HG03064 (cell line): ENCODE measurements around the gene CD58.

Experiments
- ATAC-seq: cut with Tn5 transposase; IDR thresholded peaks from one replicate; pipeline ENCODE4 v1.9.1; 2021; ENCODE audit warnings: low read depth; ENCODE audit not compliant: unreplicated experiment

CD58 gene

DNA sequence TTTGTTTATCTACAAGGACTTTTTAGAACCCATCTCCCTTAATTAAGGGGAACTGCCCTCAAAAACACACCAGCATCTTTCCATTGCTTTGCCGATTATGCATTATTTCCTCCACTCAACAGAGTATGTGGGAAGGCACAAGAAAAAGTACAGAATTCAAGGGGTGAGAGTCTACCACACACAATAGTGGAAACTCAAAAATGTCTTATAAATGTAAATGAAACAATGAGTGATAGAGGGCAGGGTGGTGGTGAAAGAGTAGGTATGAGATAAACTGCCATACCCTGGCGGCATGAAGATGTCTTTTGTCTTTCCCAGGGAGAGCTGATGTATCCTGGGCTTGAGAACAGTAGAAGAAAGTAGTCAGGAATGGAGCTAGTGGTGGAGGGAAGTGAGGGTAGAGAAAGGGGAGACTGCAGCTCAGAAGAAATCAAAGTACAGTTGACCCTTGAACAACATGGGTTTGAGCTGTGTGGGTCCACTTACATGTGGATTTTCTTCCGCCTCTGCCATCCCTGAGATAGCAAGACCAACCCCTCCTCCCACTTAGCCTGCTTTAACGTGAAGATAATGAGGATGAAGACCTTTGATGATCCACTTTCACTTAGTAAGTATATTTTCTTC, 24.4 kb downstream of the CD58 start:
- ATAC-seq: no peak

DNA sequence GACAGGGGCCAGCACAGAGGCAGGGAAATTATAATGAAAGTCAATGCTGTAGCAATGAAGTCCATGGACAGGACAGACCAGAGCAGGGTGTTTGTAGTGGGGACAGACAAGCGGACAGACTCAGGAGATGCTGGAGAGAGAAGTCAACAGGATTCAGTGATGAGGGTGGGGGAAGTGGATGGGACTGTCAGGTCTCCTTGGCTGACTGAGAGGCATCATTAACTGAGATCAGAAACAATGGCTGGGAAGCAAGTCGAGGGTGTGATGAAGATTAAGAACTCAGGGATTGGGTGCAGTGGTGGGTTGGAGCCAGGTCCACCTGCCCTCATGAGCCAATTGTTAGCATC, 25.5 kb downstream of the CD58 start:
- ATAC-seq: no peak

DNA sequence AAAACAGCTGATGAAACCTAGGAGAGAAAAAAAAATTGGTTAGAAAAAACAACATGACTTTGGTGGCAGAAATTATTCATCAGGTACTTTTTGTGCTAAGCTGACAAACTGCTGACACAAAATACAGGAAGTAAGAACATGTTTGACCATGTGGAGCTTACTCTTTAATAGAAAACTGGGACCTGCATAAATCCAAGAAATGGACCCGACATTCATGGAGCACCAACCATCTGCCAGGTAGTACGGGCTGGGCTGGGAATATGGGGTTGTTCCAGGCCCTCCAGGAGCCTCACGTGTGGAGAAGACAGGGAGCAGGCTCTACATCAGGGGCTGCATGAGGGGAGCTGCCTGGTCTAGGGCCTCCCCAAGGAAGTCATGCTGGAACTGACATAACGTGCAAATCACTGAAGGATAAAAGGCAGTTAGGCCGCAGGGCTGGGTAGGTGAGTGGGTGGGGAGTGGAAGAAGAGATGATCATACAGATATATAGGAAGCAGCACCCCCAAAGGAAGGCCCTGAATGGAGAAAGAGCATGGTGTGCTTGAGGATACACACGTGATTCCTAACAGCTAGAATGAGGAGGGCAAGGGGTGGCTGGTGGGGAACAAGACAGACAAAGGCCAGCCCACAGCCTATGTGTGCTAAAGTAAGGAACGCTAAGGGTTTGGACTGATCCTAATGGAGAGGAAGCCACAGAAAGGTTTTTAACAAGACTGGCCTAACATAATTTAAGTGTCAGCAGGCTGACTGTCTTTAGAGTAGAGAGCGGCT, 26.1 kb downstream of the CD58 start:
- peak; percentile 34 for ATAC-seq

DNA sequence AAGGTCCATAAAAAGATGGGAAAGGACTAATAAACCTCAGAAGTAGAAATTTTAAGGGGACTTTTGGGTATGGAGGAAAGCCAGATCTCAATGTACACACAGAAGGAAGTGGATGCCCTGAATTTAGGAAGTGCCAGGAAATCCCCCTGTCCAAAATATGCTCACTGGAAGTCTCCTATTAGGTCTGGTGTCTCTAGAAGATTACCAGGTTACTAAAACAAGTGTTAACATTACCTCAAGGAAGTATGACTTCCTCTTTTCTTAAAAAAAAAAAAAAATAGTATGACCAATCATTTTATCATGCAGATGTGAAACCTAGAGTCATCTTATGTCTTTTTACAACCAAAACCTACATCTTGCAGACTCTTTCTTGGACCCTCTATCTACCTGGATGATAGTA, 30.7 kb downstream of the CD58 start:
- no peak for ATAC-seq

DNA sequence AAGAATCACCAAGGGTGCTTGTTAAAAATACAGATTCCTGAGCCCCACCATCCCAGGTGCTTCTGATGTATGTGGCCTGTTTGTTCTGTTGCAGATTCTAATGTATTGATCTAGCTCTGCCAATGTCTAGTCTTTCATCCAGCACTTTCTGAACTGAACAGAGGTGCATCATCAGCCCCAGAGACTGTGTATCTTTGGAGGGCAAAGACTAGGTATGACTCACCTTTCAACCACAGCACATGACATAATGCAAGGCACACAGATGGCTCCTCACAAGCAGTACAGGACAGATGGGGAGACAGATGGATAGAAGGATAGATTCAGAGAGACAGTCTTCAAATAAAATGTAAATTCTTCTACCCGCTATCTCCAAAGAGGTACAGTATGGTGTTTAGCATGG, 32.3 kb downstream of the CD58 start:
- ATAC-seq: peak; percentile 74

DNA sequence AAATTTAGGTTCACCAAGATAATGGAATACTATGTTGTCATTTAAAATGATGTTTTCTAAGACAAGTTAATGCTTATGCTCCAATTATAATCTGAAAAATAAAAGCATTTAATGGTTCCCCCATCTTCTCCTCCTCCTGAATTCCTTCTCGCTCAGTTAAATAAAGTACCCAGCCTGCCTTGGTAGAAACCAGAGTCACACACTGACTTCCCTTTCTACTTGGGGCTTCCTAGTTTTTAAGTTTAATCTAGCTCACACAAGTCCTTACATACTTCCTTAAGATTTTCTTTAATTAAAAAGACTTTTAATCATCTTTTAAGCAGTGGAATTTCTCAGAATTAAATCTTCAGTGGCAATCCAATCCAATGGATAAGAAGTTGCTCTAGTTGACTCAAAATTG, 32.9 kb downstream of the CD58 start:
- ATAC-seq: no peak

DNA sequence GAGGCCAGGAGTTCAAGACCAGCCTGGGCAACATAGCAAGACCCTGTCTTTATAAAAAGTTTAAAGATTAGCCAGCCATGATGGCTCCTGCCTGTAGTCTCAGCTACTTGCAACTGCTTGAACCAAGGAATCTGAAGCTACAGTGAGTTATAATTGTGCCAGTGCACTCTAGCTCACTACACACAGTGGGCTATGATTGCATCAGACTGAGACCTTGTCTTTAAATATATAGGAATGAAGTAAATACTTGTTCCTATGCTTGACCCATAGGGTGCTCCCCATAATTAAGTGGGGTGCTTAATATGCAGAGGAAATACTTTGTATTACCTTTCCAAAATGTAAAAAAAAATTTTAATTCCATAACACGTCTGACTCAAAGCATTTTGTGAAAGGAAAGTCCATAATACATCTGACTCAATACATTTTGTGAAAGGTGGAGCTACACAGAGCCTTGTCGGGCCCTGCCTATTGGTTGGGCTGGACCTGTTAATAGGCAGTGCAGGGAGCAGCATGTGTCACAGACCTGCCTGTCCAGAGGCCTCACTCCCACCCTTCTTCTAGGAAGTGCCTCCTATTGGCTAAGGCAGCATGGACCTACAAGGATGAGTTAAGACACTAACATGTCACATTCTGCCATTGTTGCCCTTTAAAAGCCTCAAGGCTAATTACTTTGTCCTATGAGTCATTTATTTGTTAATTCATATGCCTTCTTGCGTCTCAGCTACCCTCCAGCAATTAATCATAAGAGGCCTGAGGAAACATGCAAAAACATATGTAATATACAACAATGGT, 33.6 kb downstream of the CD58 start:
- ATAC-seq: no peak

DNA sequence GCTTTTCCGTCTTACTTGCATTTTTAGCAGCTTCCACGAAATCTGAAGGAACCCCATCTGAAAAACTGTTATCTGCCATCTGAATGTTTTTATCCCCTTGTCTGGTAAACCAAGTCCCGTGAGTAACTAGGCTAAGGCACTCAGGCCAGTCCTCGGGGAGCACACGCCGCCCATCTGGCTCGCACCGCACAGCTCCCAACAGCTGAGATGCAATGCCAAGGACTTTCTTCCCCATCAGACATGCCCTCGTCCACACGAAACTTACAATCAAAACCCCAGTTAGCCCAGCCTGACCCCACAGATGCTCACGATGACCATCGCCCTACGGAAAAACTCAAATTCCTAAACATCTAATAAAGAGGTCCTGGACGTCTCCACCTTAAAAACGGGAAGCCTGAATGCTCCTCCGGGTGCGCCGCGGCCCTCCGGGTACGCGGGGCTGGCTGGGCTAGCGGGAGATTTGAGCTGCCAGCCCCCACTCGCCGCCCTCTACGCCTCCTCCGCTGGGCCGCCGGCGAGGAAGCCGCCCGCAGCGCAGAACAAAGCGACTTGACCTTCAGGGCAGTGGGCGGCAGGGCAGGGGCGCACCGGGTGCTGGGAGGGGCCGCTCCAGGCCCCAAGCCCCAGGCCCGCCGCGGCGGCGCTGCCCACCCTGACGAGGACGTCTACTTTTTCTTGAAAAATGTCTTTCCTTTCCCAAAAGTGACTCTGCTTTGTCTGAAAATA, 36.6 kb downstream of the CD58 start:
- ATAC-seq: no peak

DNA sequence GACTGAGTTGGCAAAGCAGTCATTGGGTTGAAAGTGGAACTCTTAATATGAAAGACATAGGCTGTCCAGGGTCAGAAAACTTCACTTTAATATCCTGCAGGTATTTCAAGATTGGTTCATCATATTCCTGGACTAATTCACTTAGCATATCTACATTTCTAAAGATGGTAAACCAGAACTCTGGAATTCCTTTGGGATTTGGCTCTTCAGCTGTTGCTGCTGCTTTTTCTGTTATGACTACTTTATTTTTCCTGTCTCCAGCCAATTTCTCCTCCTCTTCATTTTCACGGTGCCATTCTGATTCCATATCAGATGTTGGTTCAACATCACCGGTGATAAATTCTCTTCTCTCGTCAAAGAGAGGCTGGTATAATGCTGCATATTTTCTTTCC, 37.4 kb downstream of the CD58 start:
- ATAC-seq: no peak

DNA sequence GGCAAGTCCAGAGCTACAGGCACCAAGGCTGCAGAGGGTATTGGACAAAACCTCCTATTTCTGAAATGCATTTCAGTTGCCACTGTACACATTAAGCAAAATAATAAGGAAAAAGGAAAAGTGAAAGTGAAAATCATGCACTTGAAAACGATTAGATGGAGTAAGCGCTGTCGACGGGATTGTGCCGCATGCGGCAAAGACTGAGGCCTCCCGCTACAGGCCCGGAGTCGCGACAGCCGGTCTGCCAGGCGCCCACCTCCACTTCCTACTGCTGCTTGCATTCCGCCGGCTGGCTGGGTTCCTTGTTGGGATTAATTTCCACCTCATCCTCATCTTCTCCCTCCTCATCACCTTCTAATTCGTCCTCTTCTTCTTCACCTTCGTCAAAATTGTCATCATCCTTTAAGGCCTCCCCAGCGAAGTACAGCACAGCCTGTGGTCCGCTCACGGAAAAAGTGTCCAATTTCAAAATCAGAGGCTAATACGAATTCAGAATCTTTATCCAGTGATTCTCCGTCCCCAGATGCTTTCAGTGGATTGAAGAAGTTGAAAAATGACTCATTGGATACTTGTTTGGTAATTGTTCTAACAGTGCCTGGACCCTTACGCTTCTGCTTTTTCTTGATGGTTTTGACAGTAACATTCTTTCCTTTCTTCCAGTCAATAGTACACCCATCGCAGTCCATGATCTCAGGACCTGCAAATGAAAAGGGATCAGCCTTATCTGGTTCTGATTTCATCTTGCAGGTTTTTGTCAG, 38.0 kb downstream of the CD58 start:
- no peak for ATAC-seq

DNA sequence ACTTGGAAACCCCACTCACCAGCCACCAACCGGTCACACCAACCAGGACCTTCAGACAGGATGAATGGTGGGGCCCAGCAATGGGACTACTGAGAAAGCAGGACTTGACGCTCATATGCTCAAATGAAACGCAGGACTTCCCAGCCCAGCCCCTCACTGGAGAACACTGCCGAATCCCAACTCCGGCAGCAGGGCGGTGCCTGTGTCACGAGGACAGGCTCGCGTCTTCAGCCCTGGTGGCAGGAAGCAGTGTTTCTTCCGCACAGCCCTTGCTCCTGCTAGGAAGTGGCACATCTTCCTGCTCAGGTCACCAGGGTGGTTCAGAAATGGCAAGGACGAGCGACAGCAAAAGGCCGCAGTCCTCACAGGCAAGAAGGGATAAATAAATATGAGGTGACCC, 38.9 kb downstream of the CD58 start:
- ATAC-seq: no peak

DNA sequence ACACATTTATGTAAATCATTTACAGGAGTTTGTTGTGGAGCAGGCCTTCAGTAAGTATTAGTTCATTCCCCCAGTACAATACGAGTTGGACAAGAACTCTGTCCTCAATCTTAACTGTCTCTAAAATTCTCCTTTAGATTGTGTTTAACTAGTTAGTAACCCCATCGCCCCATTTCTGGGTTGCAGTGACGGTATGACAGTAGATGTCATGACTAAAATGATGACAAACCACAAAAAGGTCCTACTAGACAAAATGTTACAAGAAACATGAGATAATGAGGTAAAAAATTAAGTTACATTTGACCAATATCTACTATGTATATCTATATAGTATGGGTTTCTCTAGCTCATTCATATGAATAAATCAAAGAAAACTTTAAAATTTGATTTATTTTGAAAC, 41.1 kb downstream of the CD58 start:
- ATAC-seq: no peak

DNA sequence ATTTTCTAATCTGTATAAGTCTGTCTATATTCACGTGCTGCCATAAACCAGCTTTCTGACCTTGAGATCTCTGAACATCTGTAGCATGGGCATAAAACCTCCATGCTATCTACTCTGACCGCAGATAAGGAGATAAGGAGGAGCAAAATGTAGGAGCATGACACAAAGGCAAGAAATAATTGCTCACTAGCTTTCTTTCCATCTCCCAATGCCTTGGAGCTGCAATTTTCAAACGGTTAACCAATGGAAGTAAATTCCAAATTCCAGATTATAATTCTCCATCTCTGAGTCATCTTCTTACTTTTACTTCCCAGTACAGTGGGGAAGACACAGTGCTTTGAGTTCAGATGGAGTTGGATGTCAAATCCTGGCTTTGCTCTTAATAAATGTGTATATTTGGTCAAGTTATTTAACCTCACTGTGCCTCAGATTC, 41.6 kb downstream of the CD58 start:
- no peak for ATAC-seq

DNA sequence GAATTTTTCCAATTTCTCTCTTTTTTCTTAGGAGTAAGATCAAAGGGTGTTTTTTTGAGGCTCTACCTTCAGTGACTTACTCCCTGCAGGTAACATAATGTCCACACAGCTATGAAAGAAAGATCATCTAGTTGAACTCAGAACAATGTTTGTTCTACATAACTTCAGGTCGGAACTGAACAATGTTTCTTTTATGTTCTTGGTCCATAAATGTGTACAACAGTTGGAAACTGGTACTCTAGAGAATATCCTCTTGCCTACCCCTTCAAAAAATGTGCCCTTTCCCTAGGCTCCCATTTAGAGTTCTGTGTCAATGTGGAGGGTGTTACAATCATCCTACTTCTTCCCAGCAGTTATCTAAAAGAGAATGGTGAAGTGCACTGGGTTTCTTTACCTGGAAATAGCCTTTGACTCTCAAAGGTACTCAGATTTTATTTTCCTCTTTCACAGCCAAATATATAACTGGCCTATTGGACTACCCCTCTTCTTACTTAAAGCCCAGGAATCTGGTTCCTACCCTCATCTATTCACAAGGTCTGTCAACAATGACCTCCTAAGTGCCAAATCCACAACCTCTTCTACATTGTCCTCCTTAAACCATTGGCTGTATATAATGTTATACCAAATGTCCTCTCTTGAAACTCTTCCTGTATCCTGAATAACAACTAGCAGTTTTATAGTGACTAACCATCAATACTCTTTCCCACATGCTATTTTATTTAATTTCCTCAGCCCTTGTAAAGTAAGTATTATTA, 42.3 kb downstream of the CD58 start:
- ATAC-seq: no peak

DNA sequence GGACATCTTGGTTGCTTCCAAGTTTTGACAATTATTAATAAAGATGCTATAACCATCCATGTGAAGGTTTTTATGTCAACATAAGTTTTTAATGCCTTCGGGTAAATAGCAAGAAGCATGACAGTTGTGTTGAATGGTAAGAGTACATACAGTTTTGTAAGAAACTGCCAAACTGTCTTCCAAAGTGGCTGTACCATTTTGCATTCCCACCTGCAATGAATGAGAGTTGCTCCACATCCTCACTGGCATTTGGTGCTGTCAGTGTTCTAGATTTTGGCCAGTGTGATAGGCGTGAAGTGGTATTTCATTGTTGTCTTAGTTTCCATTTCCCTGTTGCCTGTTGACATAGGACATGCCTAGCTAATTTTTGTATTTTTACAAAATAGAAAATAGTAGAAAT, 45.4 kb downstream of the CD58 start:
- ATAC-seq: no peak

DNA sequence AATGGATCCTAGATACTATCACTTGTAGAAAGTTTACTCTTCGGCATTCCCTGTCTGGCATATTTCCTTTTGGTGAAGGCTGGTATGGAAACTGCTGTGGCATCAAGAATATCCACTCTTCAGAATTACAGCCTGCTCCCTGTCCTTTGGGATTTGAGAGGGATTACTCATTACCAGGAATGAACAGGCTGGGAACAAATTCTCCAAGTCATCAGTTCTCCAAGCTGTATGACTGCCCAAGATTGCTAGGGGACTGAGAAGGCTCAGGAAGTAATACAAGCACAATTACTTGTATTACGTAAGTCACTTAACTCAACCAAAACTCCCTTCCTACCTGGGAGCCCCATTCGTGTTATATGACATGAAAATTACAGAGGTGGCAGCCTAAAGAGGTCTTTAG, 49.6 kb downstream of the CD58 start:
- no peak for ATAC-seq

DNA sequence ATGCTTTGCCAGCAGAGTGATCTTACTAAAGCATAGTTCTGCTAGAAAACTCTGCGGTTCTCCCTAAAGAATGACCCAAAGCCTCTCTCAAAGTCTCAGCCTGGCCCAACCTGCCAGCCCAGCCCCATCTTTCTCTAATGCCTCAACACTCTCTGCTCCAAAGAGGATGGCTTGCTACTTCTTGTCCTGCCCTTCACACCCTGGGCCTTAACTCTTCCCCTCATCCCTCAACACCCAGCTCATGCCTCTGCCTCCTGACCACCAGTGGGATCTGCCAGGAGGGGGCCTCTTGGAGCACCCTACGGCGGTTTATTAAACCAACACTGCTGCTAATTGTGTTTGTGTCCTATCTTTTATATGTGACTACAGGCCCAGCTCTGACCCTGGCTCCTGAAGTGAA, 52.4 kb downstream of the CD58 start:
- no peak for ATAC-seq

DNA sequence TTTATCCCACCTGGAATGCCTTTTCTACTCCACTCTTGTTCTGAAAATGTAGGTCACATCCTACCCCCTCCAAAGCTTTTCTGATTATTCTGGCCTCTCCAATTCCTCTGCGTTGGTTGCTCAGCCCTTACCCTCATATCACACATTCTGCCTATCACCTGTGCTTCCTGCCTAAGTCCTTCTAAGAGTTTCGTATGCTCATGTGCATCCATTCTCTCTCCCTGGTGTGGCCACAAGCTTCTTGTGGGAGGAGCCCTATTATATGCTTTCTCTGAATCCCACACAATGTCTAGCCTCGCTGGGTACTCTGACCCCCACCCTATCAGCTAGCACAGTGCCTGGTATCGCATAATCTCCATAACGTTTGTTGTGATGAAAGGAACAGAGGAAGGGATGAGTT, 54.2 kb downstream of the CD58 start:
- no peak for ATAC-seq

DNA sequence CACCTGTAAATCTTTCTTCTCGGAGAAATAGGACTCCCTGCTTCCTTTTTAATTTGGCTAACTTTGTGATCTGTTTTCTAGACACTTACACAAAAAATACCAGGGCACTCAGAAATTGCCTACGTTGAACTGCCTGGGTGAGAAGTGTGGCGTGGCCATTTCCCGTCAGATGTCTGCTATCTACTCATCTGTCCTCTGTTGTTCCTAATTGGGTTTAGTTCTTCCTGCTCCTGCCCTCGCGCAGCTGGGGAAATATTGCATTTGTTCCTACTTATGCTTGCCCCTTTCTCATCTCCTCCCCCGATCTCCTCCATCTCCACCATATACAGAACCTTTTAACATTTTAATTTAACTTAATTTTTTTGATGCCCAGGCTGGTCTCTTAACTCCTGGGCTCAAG, 55.1 kb downstream of the CD58 start:
- ATAC-seq: no peak
